ENCODE measurements around the gene CNTNAP4. TPM values are rescaled to one million over a fixed set of nuclear protein-coding genes. Genes with fewer than 3 reads are reported as not detected.

The CNTNAP4 gene
- total and polyA plus RNA-seq, 2 of the 8 experiments (the other 6 are each of a cell fraction or from before 2014, with no cell fraction given): not detected

DNA sequence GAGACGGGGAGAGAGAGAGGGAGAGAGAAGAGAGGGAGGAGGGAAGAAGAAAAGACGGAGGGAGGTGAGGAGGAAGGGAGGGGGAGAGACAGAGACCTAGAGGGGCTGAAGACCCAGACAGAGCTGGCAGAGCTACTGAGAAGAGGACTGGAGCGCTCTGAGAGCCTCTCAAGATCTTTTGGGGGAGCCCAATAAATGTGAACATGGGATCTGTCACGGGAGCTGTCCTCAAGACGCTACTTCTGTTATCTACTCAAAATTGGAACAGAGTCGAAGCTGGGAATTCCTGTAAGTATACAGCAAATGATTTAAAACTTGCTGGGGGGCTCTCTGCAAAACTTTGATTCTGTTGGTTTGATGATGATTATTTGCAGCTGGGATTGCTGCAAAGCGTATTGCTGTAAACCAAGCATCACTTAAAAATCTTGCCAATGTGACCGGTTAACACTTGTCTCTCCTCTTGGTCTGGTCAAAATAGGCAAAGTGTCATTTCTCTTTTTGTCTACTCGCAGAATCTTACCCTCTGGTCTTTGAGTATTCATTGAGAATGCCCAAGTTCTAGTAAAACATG, 344 bp downstream of the CNTNAP4 start:
- H3K23me2 ChIP-seq (ENCODE audit: low read depth, low read length): no peaks in the 10 kb centered on the region; the same call in 1 of the 2 replicates
- H3K56ac ChIP-seq (replicated peaks; ENCODE audit: insufficient read length, low read depth, low read length): no peak overlapping the region
- peaks cover 0 to 2% (median 0%) of the 10 kb centered on the region in 4 experiments; a peak in 2 of 7 replicates for H3K4me1 ChIP-seq (replicated peaks in 1 of 4; ENCODE audit: control insufficient read depth in 3 of 4, insufficient read depth in 4 of 4, low read length in 3 of 4)
- ChIA-PET POLR2A (ENCODE audit: partially characterized antibody) (no interaction called here), CTCF (ENCODE audit: partially characterized antibody) (interaction anchor here (0.7 to 5.4 kb wide), 4 partner anchors 11 to 477 kb away, joined by 3 to 27 read pairs (median 12); no protein-coding TSS in a partner anchor)
- DNase-seq (ENCODE audit: low read depth in 1 of 2, low spot score in 2 of 2): no peak
- H3K9me3 ChIP-seq (ENCODE audit: insufficient read depth in 2 of 2, low read depth in 1 of 2, low read length in 1 of 2): no peaks in the 10 kb centered on the region
- H4K91ac ChIP-seq (replicated peaks; ENCODE audit: insufficient read length, low read length): no peak overlapping the region
- no peak for FAIRE-seq
- H3K79me1 ChIP-seq (ENCODE audit: low read depth, low read length): no peaks in the 10 kb centered on the region
- H4K20me1 ChIP-seq (replicated peaks in 1 of 2; ENCODE audit: control insufficient read depth in 1 of 2, insufficient read depth in 2 of 2, low read length in 2 of 2): no peaks in the 10 kb centered on the region
- H3K36me3 ChIP-seq (ENCODE audit: control insufficient read depth in 2 of 4, insufficient read depth in 4 of 4, low read length in 3 of 4): no peaks in the 10 kb centered on the region
- peak overlapping the region; percentile 39 to 61; a peak in 3 of 4 replicates for H3K4me2 ChIP-seq (ENCODE audit: insufficient read depth in 1 of 2, low read depth in 2 of 2, low read length in 2 of 2)
- 0 out of 2 replicates have a peak overlapping the region, but pooled peaks have one; percentile 19 for H2AFZ ChIP-seq (ENCODE audit: low read length)
- no peak overlapping the region for H2AK5ac ChIP-seq (ENCODE audit: low read depth, low read length)
- H3K27me3 ChIP-seq (replicated peaks in 1 of 4; ENCODE audit: control insufficient read depth in 3 of 4, extremely low read depth in 1 of 4, insufficient read depth in 3 of 4, low read length in 3 of 4): peaks cover 0 to 3% (median 0%) of the 10 kb centered on the region in 4 experiments; a peak in 2 of 7 replicates
- no peak overlapping the region for H3K27ac ChIP-seq (ENCODE audit: low read depth, low read length)
- H2BK20ac ChIP-seq (ENCODE audit: low read length): no peak overlapping the region
- H3K18ac ChIP-seq (ENCODE audit: extremely low read depth, low read length): no peak overlapping the region
- H3K23ac ChIP-seq (ENCODE audit: insufficient read length): no peak overlapping the region
- H2BK5ac ChIP-seq (ENCODE audit: low read depth, low read length): no peak overlapping the region
- no peak overlapping the region for H2BK15ac ChIP-seq (ENCODE audit: low read length)
- no peak overlapping the region for H3K14ac ChIP-seq (ENCODE audit: insufficient read length)
- H3K4me3 ChIP-seq (ENCODE audit: extremely low read depth in 1 of 4, insufficient read depth in 2 of 4, low read depth in 3 of 4, low read length in 4 of 4): peak overlapping the region in 1 of 4 experiments; percentile 45; a peak in 3 of 8 replicates
- peak overlapping the region; percentile 11; the same call in 1 of the 2 replicates for H4K8ac ChIP-seq (ENCODE audit: extremely low read depth, insufficient read depth, low read length)
- no peak overlapping the region for H3K9ac ChIP-seq (replicated peaks in 1 of 4; ENCODE audit: extremely low read depth in 1 of 4, low read depth in 3 of 4, low read length in 3 of 4)
- no peak overlapping the region for H2BK12ac ChIP-seq (ENCODE audit: low read depth, low read length)
- no peaks in the 10 kb centered on the region for H3K79me2 ChIP-seq (ENCODE audit: control insufficient read depth in 1 of 2, insufficient read depth in 2 of 2, low read length in 2 of 2)
- H3K4ac ChIP-seq (replicated peaks; ENCODE audit: insufficient read length, low read depth, low read length): no peak overlapping the region
- TF ChIP-seq HDAC6 (IDR thresholded peaks at IDR 0.05; ENCODE audit: low read depth, low read length): no peak
- TF ChIP-seq GTF2F1 (IDR thresholded peaks at IDR 0.05; ENCODE audit: borderline replicate concordance, low read depth, low read length): no peak
- TF ChIP-seq, protein P1, sequence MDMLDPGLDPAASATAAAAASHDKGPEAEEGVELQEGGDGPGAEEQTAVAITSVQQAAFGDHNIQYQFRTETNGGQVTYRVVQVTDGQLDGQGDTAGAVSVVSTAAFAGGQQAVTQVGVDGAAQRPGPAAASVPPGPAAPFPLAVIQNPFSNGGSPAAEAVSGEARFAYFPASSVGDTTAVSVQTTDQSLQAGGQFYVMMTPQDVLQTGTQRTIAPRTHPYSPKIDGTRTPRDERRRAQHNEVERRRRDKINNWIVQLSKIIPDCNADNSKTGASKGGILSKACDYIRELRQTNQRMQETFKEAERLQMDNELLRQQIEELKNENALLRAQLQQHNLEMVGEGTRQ (IDR thresholded peaks at IDR 0.05; ENCODE audit: low read length): no peak
- no peak for TF ChIP-seq CHD2 (IDR thresholded peaks at IDR 0.05; ENCODE audit: low read length)
- TF ChIP-seq CREB1 (IDR thresholded peaks at IDR 0.05): no peak
- no peak for TF ChIP-seq SIRT6 (IDR thresholded peaks at IDR 0.05; ENCODE audit: low read length)
- TF ChIP-seq ASH2L (IDR thresholded peaks at IDR 0.05; ENCODE audit: low read length): no peak
- TF ChIP-seq CEBPB (IDR thresholded peaks at IDR 0.05; ENCODE audit: low read depth, low read length): no peak
- no peak for TF ChIP-seq POLR2AphosphoS5 (IDR thresholded peaks at IDR 0.05; ENCODE audit: low read depth, low read length)
- TF ChIP-seq, protein P2, sequence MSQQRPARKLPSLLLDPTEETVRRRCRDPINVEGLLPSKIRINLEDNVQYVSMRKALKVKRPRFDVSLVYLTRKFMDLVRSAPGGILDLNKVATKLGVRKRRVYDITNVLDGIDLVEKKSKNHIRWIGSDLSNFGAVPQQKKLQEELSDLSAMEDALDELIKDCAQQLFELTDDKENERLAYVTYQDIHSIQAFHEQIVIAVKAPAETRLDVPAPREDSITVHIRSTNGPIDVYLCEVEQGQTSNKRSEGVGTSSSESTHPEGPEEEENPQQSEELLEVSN (IDR thresholded peaks at IDR 0.05): no peak
- TF ChIP-seq TEAD4 (IDR thresholded peaks at IDR 0.05; ENCODE audit: low read depth, low read length): no peak
- no peak overlapping the region for H4K5ac ChIP-seq (ENCODE audit: insufficient read length, low read depth, low read length)
- no peak overlapping the region for H2BK120ac ChIP-seq (replicated peaks; ENCODE audit: low read depth, low read length)
- WGBS, 2 experiments (ENCODE audit: extremely low coverage in 1 of 2, insufficient coverage in 1 of 2, insufficient read length in 1 of 2, insufficient replicate concordance in 2 of 2, low coverage in 1 of 2, low lambda C conversion rate in 2 of 2, missing lambda C conversion rate in 1 of 2): 70% methylated on average over 9 of the region's 9 CpGs; no CpG with 5 or more reads in 1 of the 2 experiments
